MM.1S (cell line): ENCODE results near the gene SHROOM3.

ENCODE experiments used
- DNase-seq: peaks from one replicate; pipeline ENCODE4 v3.0.0-alpha.2; 2015
- H2AFZ ChIP-seq: fragments of 300-600 bp; sonication (generic); 2 replicates; pipeline ENCODE4 v1.6.0; 2016; ENCODE audit warnings: antibody characterized with exemption, low read length
- H3F3A ChIP-seq: fragments of 300-600 bp; sonication (generic); 2 replicates; pipeline ENCODE4 v1.6.1; 2016; ENCODE audit warnings: mild to moderate bottlenecking, antibody characterized with exemption, low read length, moderate library complexity, mixed read lengths; ENCODE audit not compliant: insufficient read depth
- H3K27ac ChIP-seq: fragments of 300-600 bp; sonication (generic); 2 replicates; pipeline ENCODE4 v1.5.1; 2016; ENCODE audit warnings: mild to moderate bottlenecking, low read length
- H3K27me3 ChIP-seq: fragments of 300-600 bp; sonication (generic); replicated peaks from 2 replicates; pipeline ENCODE4 v1.6.0; 2016; ENCODE audit warnings: low read length; ENCODE audit not compliant: insufficient read depth
- H3K36me3 ChIP-seq: fragments of 300-600 bp; sonication (generic); replicated peaks from 2 replicates; pipeline ENCODE4 v1.6.1; 2016; ENCODE audit warnings: mild to moderate bottlenecking, low read length, mixed read lengths; ENCODE audit not compliant: insufficient read depth
- H3K4me1 ChIP-seq: fragments of 300-600 bp; sonication (generic); 2 replicates; pipeline ENCODE4 v1.6.1; 2016; ENCODE audit warnings: low read length, mixed read lengths
- H3K4me2 ChIP-seq: fragments of 300-600 bp; sonication (generic); 2 replicates; pipeline ENCODE4 v1.6.0; 2016; ENCODE audit warnings: low read depth, low read length
- H3K4me3 ChIP-seq: fragments of 300-600 bp; sonication (generic); 2 replicates; pipeline ENCODE4 v1.5.1; 2016; ENCODE audit warnings: low read length, mixed read lengths
- H3K79me2 ChIP-seq: fragments of 300-600 bp; sonication (generic); 2 replicates; pipeline ENCODE4 v1.6.1; 2016; ENCODE audit warnings: mixed run types, low read length, mixed read lengths
- H3K9ac ChIP-seq: fragments of 300-600 bp; sonication (generic); 2 replicates; pipeline ENCODE4 v1.6.1; 2016; ENCODE audit warnings: low read length, mixed read lengths
- H3K9me2 ChIP-seq: fragments of 300-600 bp; sonication (generic); replicated peaks from 2 replicates; pipeline ENCODE4 v1.6.1; 2016; ENCODE audit warnings: mild to moderate bottlenecking, low read length, mixed read lengths; ENCODE audit not compliant: insufficient read depth
- H3K9me3 ChIP-seq: fragments of 300-600 bp; sonication (generic); replicated peaks from 2 replicates; pipeline ENCODE4 v1.6.1; 2016; ENCODE audit warnings: mild to moderate bottlenecking, low read length, mixed read lengths; ENCODE audit not compliant: insufficient read depth
- H4K20me1 ChIP-seq: fragments of 300-600 bp; sonication (generic); 2 replicates; pipeline ENCODE4 v1.6.1; 2016; ENCODE audit warnings: mild to moderate bottlenecking, low read length, moderate library complexity, mixed read lengths; ENCODE audit not compliant: insufficient read depth
- EZH2 ChIP-seq: fragments of 300-600 bp; sonication (generic); optimal IDR thresholded peaks from 2 replicates; pipeline ENCODE3; 2017; ENCODE audit warnings: low read depth, mild to moderate bottlenecking, antibody characterized with exemption, low read length, mixed read lengths
- EZH2phosphoT487 ChIP-seq: fragments of 300-600 bp; sonication (generic); IDR thresholded peaks from 2 replicates; pipeline ENCODE4 v1.6.1; 2018; ENCODE audit warnings: antibody characterized with exemption, low read length
- TF ChIP-seq, protein P1 (sequence below): fragments of 300-600 bp; sonication (generic); IDR thresholded peaks from 2 replicates; pipeline ENCODE4 v1.5.1; 2016; ENCODE audit warnings: antibody characterized with exemption, low read length, mixed read lengths

SHROOM3 gene

GRCh38 chr4:76806346-76806745 lies 371.3 kb downstream of the SHROOM3 start:
- Histone ChIP-seq H3K36me3 (no peaks in the 10 kb centered on the region), H3K27me3 (no peaks in the 10 kb centered on the region), H3K4me2 (no peak overlapping the region), H3K27ac (no peak overlapping the region), H3K9ac (no peak overlapping the region), H3K4me3 (no peak overlapping the region), H2AFZ (no peak overlapping the region), H3K4me1 (no peaks in the 10 kb centered on the region), H3K79me2 (no peaks in the 10 kb centered on the region), H4K20me1 (no peaks in the 10 kb centered on the region), H3K9me3 (no peaks in the 10 kb centered on the region), H3K9me2 (no peaks in the 10 kb centered on the region), H3F3A (no peaks in the 10 kb centered on the region)
- no peak for TF ChIP-seq EZH2
- no peak for TF ChIP-seq EZH2phosphoT487
- TF ChIP-seq, protein P1, sequence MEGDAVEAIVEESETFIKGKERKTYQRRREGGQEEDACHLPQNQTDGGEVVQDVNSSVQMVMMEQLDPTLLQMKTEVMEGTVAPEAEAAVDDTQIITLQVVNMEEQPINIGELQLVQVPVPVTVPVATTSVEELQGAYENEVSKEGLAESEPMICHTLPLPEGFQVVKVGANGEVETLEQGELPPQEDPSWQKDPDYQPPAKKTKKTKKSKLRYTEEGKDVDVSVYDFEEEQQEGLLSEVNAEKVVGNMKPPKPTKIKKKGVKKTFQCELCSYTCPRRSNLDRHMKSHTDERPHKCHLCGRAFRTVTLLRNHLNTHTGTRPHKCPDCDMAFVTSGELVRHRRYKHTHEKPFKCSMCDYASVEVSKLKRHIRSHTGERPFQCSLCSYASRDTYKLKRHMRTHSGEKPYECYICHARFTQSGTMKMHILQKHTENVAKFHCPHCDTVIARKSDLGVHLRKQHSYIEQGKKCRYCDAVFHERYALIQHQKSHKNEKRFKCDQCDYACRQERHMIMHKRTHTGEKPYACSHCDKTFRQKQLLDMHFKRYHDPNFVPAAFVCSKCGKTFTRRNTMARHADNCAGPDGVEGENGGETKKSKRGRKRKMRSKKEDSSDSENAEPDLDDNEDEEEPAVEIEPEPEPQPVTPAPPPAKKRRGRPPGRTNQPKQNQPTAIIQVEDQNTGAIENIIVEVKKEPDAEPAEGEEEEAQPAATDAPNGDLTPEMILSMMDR: no peak
- no peak for DNase-seq

GRCh38 chr4:76806757-76807156 lies 371.7 kb downstream of the SHROOM3 start:
- Histone ChIP-seq H3F3A (no peaks in the 10 kb centered on the region), H3K27me3 (no peaks in the 10 kb centered on the region), H3K9me2 (no peaks in the 10 kb centered on the region), H3K27ac (no peak overlapping the region), H3K4me2 (no peak overlapping the region), H4K20me1 (no peaks in the 10 kb centered on the region), H3K79me2 (no peaks in the 10 kb centered on the region), H3K4me3 (no peak overlapping the region), H3K9me3 (no peaks in the 10 kb centered on the region), H3K9ac (no peak overlapping the region), H3K36me3 (no peaks in the 10 kb centered on the region), H3K4me1 (no peaks in the 10 kb centered on the region), H2AFZ (no peak overlapping the region)
- TF ChIP-seq, protein P1: no peak
- TF ChIP-seq EZH2 (no peak), EZH2phosphoT487 (no peak)
- DNase-seq: no peak

- H3K9me3 ChIP-seq: no peaks in the 10 kb centered on the region
- TF ChIP-seq EZH2phosphoT487 (no peak), EZH2 (no peak)
- TF ChIP-seq, protein P1: no peak
- no peaks in the 10 kb centered on the region for H4K20me1 ChIP-seq
- H3K4me3 ChIP-seq: no peak overlapping the region
- no peak overlapping the region for H3K27ac ChIP-seq
- no peaks in the 10 kb centered on the region for H3K27me3 ChIP-seq
- DNase-seq: no peak
- no peaks in the 10 kb centered on the region for H3K79me2 ChIP-seq
- H3K9me2 ChIP-seq: no peaks in the 10 kb centered on the region
- no peaks in the 10 kb centered on the region for H3K36me3 ChIP-seq
- H2AFZ ChIP-seq: no peak overlapping the region
- H3K4me1 ChIP-seq: no peaks in the 10 kb centered on the region
- H3K9ac ChIP-seq: no peak overlapping the region
- no peak overlapping the region for H3K4me2 ChIP-seq
- H3F3A ChIP-seq: no peaks in the 10 kb centered on the region
Measured at GRCh38 chr4:76809594-76810305, 374.7 kb downstream of the SHROOM3 start.
